HCT116 (cell line): ENCODE results near the gene ZFX. TPM values are rescaled to one million over a fixed set of nuclear protein-coding genes. Genes with fewer than 3 reads are reported as not detected.

Experiments
- ATAC-seq: fragments of 200-7000 bp; cut with Tn5 transposase; 2 replicates; pipeline ENCODE4 v1.9.1; 2020; ENCODE audit warnings: mild to moderate bottlenecking, moderate library complexity
- BruUV-seq: library from RNA; stranded (reverse); fragments of 400-500 nt; replicated peaks from 2 replicates; lab custom pipeline; 2021; lab: Mats Ljungman, UMichigan
- CTCF ChIA-PET: fragments of 300-600 bp; sonication (Branson Sonifier 250); formaldehyde crosslinking; loops from one replicate; lab custom pipeline; 2021; ENCODE audit warnings: antibody characterized with exemption; lab: Charles Lee
- POLR2A ChIA-PET: fragments of 300-600, 350-600 bp; sonication (Branson Sonifier 250); formaldehyde crosslinking; loops from one replicate; lab custom pipeline; 2021; ENCODE audit warnings: antibody characterized with exemption; lab: Charles Lee
- RAD21 ChIA-PET, 2 experiments: fragments of 300-600 bp; sonication (Branson Sonifier 250); formaldehyde crosslinking; loops; one replicate each; lab custom pipeline; 2023; ENCODE audit warnings: low total read pairs in 2 of 2; ENCODE audit not compliant: uncharacterized antibody in 2 of 2, unreplicated experiment in 2 of 2, low non-redundant PET in 1 of 2; lab: Charles Lee
- DNase-seq: peaks from one replicate; pipeline ENCODE4 v3.0.0-alpha.2; 2010; ENCODE audit warnings: low read depth, low spot score
- H2AFZ ChIP-seq: fragments of 200-600 bp; shearing (Covaris generic), sonication (generic); 2 replicates; pipeline ENCODE4 v1.6.1; 2017; ENCODE audit warnings: low read depth, mixed run types, mixed read lengths, antibody characterized with exemption, low read length; ENCODE audit not compliant: poor library complexity, severe bottlenecking
- H3K27ac ChIP-seq: 2 replicates; pipeline ENCODE4 v1.5.1; 2012; ENCODE audit warnings: low read depth, low read length
- H3K27me3 ChIP-seq: fragments of 200-600 bp; sonication (generic); 2 replicates; pipeline ENCODE4 v1.6.1; 2016; ENCODE audit warnings: mixed run types, low read length, mixed read lengths; ENCODE audit not compliant: insufficient read depth
- H3K36me3 ChIP-seq, 2 experiments: fragments of 200-500 bp in 1 of 2; fragments of 200-600 bp in 1 of 2; sonication (Bioruptor generic) in 1 of 2; sonication (generic) in 1 of 2; 2 replicates each; pipeline versions ENCODE4 v1.5.1 to v1.6.1; 2014 to 2016; ENCODE audit warnings: low read length in 2 of 2, inconsistent platforms in 1 of 2, mixed read lengths in 1 of 2, mixed run types in 1 of 2; ENCODE audit not compliant: insufficient read depth in 2 of 2, control insufficient read depth in 1 of 2
- H3K4me1 ChIP-seq, 2 experiments: fragments of 200-600 bp in 1 of 2; sonication (generic) in 1 of 2; 2 replicates each; pipeline versions ENCODE4 v1.5.1 to v1.6.1; 2012 to 2017; ENCODE audit warnings: low read length in 2 of 2, inconsistent platforms in 1 of 2, mild to moderate bottlenecking in 1 of 2, mixed read lengths in 1 of 2, mixed run types in 1 of 2, moderate library complexity in 1 of 2; ENCODE audit not compliant: insufficient read depth in 2 of 2, control insufficient read depth in 1 of 2
- H3K4me2 ChIP-seq: fragments of 200-600 bp; sonication (generic); 2 replicates; pipeline ENCODE4 v1.6.1; 2017; ENCODE audit warnings: mixed run types, low read length, mixed read lengths
- H3K4me3 ChIP-seq, 2 experiments: fragments of 200-600 bp in 1 of 2; sonication (generic) in 1 of 2; replicated peaks in 1 of 2; 2 replicates each; pipeline ENCODE4 v1.5.1; 2011 to 2016; ENCODE audit warnings: low read length in 2 of 2, control low read depth in 1 of 2, low read depth in 1 of 2, mild to moderate bottlenecking in 1 of 2, mixed read lengths in 1 of 2, mixed run types in 1 of 2
- H3K79me2 ChIP-seq: fragments of 200-600 bp; sonication (generic); 2 replicates; pipeline ENCODE4 v1.6.1; 2017; ENCODE audit warnings: mild to moderate bottlenecking, mixed run types, low read length, moderate library complexity, mixed read lengths; ENCODE audit not compliant: insufficient read depth
- H3K9ac ChIP-seq: fragments of 200-600 bp; sonication (generic); 2 replicates; pipeline ENCODE4 v1.6.1; 2016; ENCODE audit warnings: low read length, mixed read lengths
- H3K9me2 ChIP-seq: fragments of 200-600 bp; sonication (generic), shearing (Covaris generic); 2 replicates; pipeline ENCODE4 v1.6.1; 2017; ENCODE audit warnings: mixed run types, mild to moderate bottlenecking, moderate library complexity; ENCODE audit not compliant: insufficient read depth
- H3K9me3 ChIP-seq, 2 experiments: fragments of 200-500 bp in 1 of 2; fragments of 200-600 bp in 1 of 2; sonication (Bioruptor generic) in 1 of 2; sonication (generic) in 1 of 2; 2 replicates each; pipeline ENCODE4 v1.6.1; 2014 to 2017; ENCODE audit warnings: low read length in 2 of 2, mixed read lengths in 2 of 2, inconsistent platforms in 1 of 2, low read depth in 1 of 2, mild to moderate bottlenecking in 1 of 2, mixed run types in 1 of 2, moderate library complexity in 1 of 2; ENCODE audit not compliant: control insufficient read depth in 1 of 2, insufficient read depth in 1 of 2
- H4K20me1 ChIP-seq: fragments of 200-600 bp; sonication (generic), shearing (Covaris generic); 2 replicates; pipeline ENCODE4 v1.6.1; 2017; ENCODE audit warnings: mixed run types, mild to moderate bottlenecking, moderate library complexity; ENCODE audit not compliant: insufficient read depth
- EGR1 ChIP-seq: IDR thresholded peaks from 2 replicates; pipeline ENCODE4 v1.6.1; 2012; ENCODE audit warnings: low read depth
- EZH2phosphoT487 ChIP-seq: fragments of 200-600 bp; IDR thresholded peaks from 2 replicates; pipeline ENCODE4 v1.6.1; 2018; ENCODE audit warnings: antibody characterized with exemption, borderline replicate concordance
- FOSL1 ChIP-seq: IDR thresholded peaks from 2 replicates; pipeline ENCODE4 v1.6.1; 2012; ENCODE audit warnings: low read depth
- POLR2AphosphoS5 ChIP-seq: IDR thresholded peaks from 2 replicates; pipeline ENCODE4 v1.6.1; 2011; ENCODE audit warnings: mild to moderate bottlenecking, low read depth, low read length, moderate library complexity
- RAD21 ChIP-seq: IDR thresholded peaks from 2 replicates; pipeline ENCODE4 v1.6.1; 2012; ENCODE audit warnings: low read depth, mild to moderate bottlenecking
- SIN3A ChIP-seq: IDR thresholded peaks from 2 replicates; pipeline ENCODE4 v1.6.1; 2012; ENCODE audit warnings: low read depth
- TCF7L2 ChIP-seq: IDR thresholded peaks from 2 replicates; pipeline ENCODE4 v1.7.0; 2011; ENCODE audit warnings: borderline replicate concordance, inconsistent platforms; ENCODE audit not compliant: insufficient read depth, insufficient read length; ENCODE audit errors: extremely low read depth
- ZFX ChIP-seq: fragments of 450-650 bp; IDR thresholded peaks from 2 replicates; pipeline ENCODE4 v1.6.1; 2017
- intact Hi-C: fragments of 100-400 bp; cut with micrococcal nuclease; formaldehyde crosslinking; loops from 2 replicates; pipeline ENCODE4 v1.10.0; 2022
- total RNA-seq: library from RNA; stranded (reverse); gene quantifications from one replicate; pipeline ENCODE4 v1.2.1, GENCODE V29; 2021; ENCODE audit not compliant: unreplicated experiment
- TF ChIP-seq, protein P1 (sequence below), 3 experiments: fragments of 200-600 bp in 1 of 3; sonication (generic) in 1 of 3; IDR thresholded peaks in 2 of 3; conservative IDR thresholded peaks in 1 of 3; 2 replicates each; pipeline ENCODE4 v1.5.1; 2012 to 2017; ENCODE audit warnings: low read depth in 2 of 3, low read length in 2 of 3, antibody characterized with exemption in 1 of 3, borderline replicate concordance in 1 of 3, control low read depth in 1 of 3, mild to moderate bottlenecking in 1 of 3, mixed read lengths in 1 of 3, mixed run types in 1 of 3, moderate library complexity in 1 of 3; ENCODE audit not compliant: insufficient read depth in 1 of 3

ZFX gene
- total RNA-seq, 1 experiment from 2014 or later = 28.1 TPM

DNA sequence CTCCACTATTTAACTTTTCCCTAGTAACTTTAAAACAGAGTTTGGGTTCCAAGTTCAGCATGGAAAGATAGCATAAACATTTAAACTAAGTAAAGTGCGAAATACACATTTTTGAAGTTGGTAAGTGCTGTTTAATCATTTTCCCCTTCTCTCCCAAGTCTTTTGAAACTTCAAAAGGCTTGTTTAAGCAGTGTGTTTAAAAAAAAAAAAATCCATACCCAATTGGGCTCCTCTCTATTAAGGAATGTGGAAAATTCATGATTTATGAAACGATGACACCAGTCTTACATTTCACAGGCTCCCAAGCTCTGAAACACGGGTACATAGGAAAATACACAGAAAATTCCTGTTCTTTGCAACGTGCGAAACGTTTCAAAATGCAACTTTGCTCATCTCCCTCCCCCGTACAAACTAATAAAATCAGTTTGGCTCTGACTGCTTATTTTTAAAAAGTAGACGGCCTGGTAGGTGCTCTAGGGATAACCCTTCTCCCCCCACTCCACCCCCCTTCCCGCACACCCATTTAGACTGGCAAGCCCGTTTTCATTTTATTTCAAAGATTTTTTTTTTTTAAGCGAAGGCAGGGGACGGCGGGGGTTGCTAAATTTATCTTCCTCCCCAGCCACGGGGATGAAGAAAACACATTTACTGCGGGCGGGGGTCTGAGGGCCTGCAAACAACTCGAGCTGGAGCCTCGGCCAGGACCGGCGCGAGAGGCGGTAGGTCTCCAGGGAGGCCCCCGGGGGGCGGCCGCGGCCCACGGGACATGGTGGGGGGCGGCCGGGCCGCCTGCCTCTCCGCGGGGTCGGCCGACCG, 786 bp upstream of the ZFX start:
- BruUV-seq = TSS peak; percentile 89
- H3K9ac ChIP-seq = peak overlapping the region; percentile 74
- ChIA-PET CTCF (no interaction called here), POLR2A (no interaction called here), RAD21 (no interaction called here)
- peak overlapping the region; percentile 45 for H2AFZ ChIP-seq
- no peaks in the 10 kb centered on the region for H3K27me3 ChIP-seq
- DNase-seq (no peak), ATAC-seq (no peak; the same call in 1 of the 2 replicates)
- peak overlapping the region; percentile 76 for H3K4me2 ChIP-seq
- H3K9me2 ChIP-seq = no peaks in the 10 kb centered on the region
- H3K27ac ChIP-seq = peak overlapping the region; percentile 98
- H3K4me3 ChIP-seq = peak overlapping the region; percentile 67 to 76
- H3K36me3 ChIP-seq = peaks cover 0 to 5% of the 10 kb centered on the region in 2 experiments; a peak in 1 of 4 replicates
- H4K20me1 ChIP-seq = no peaks in the 10 kb centered on the region
- peaks cover 30 to 50% of the 10 kb centered on the region in 2 experiments for H3K4me1 ChIP-seq
- intact Hi-C loops = loop anchor here (5.0 kb wide), 1 partner anchor 56 kb away; no protein-coding TSS in a partner anchor
- H3K9me3 ChIP-seq = no peaks in the 10 kb centered on the region
- TF ChIP-seq, protein P1, sequence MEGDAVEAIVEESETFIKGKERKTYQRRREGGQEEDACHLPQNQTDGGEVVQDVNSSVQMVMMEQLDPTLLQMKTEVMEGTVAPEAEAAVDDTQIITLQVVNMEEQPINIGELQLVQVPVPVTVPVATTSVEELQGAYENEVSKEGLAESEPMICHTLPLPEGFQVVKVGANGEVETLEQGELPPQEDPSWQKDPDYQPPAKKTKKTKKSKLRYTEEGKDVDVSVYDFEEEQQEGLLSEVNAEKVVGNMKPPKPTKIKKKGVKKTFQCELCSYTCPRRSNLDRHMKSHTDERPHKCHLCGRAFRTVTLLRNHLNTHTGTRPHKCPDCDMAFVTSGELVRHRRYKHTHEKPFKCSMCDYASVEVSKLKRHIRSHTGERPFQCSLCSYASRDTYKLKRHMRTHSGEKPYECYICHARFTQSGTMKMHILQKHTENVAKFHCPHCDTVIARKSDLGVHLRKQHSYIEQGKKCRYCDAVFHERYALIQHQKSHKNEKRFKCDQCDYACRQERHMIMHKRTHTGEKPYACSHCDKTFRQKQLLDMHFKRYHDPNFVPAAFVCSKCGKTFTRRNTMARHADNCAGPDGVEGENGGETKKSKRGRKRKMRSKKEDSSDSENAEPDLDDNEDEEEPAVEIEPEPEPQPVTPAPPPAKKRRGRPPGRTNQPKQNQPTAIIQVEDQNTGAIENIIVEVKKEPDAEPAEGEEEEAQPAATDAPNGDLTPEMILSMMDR (IDR thresholded peaks at IDR 0.05 in 2 of 3, conservative IDR thresholded peaks at IDR 0.05 in 1 of 3; ENCODE audit: borderline replicate concordance in 1 of 3, insufficient read depth in 1 of 3, low read depth in 2 of 3, low read length in 2 of 3) = no peak
- TF ChIP-seq ZFX (no peak), TCF7L2 (no peak), EGR1 (no peak), POLR2AphosphoS5 (no peak), RAD21 (no peak), EZH2phosphoT487 (no peak), SIN3A (no peak), FOSL1 (no peak)
- TF ChIP-seq, all 23 proteins: peak for 0
- peaks cover 38% of the 10 kb centered on the region for H3K79me2 ChIP-seq
